PC-9 (cell line): ENCODE measurements around the gene SEZ6L. TPM values are rescaled to one million over a fixed set of nuclear protein-coding genes. Genes with fewer than 3 reads are reported as not detected.

Experiments
- BruUV-seq: library from RNA; stranded (reverse); fragments of 400-500 nt; replicated peaks from 2 replicates; lab custom pipeline; 2021; lab: Mats Ljungman, UMichigan
- CTCF ChIA-PET: fragments of 300-600 bp; sonication (Branson Sonifier 250); formaldehyde crosslinking; loops from one replicate; lab custom pipeline; 2022; ENCODE audit warnings: antibody characterized with exemption; lab: Charles Lee
- POLR2A ChIA-PET: fragments of 300-600 bp; sonication (Branson Sonifier 250); formaldehyde crosslinking; loops from one replicate; lab custom pipeline; 2022; ENCODE audit warnings: antibody characterized with exemption; ENCODE audit not compliant: unreplicated experiment; lab: Charles Lee
- DNase-seq, 2 experiments: peaks; one replicate each; pipeline versions ENCODE4 v3.0.0 to v3.0.0-alpha.2; 2015 to 2022; ENCODE audit warnings: mixed read lengths in 1 of 2
- H2AFZ ChIP-seq: fragments of 200-600 bp; sonication (generic); 2 replicates; pipeline ENCODE4 v1.8.1; 2017; ENCODE audit warnings: antibody characterized with exemption
- H3F3A ChIP-seq: fragments of 200-600 bp; sonication (generic); 2 replicates; pipeline ENCODE4 v1.8.1; 2017; ENCODE audit warnings: antibody characterized with exemption, mild to moderate bottlenecking, low read depth; ENCODE audit not compliant: insufficient read depth
- H3K27ac ChIP-seq: fragments of 200-600 bp; sonication (generic); 2 replicates; pipeline ENCODE4 v1.6.1; 2016; ENCODE audit warnings: mixed run types
- H3K27me3 ChIP-seq: fragments of 200-600 bp; sonication (generic); 2 replicates; pipeline ENCODE4 v1.6.1; 2016; ENCODE audit warnings: low read depth, mixed run types; ENCODE audit not compliant: insufficient read depth
- H3K36me3 ChIP-seq: fragments of 200-600 bp; sonication (generic); 2 replicates; pipeline ENCODE4 v1.6.1; 2016; ENCODE audit warnings: low read depth, mixed run types
- H3K4me1 ChIP-seq: fragments of 200-600 bp; sonication (generic); replicated peaks from 2 replicates; pipeline ENCODE4 v1.6.1; 2016; ENCODE audit warnings: mixed run types; ENCODE audit not compliant: insufficient read depth
- H3K4me2 ChIP-seq: fragments of 200-600 bp; sonication (generic); 2 replicates; pipeline ENCODE4 v1.6.1; 2017; ENCODE audit warnings: mixed run types
- H3K4me3 ChIP-seq: fragments of 200-600 bp; sonication (generic); 2 replicates; pipeline ENCODE4 v1.6.1; 2016; ENCODE audit warnings: mixed run types
- H3K79me2 ChIP-seq: fragments of 200-600 bp; sonication (generic); 2 replicates; pipeline ENCODE4 v1.6.1; 2017; ENCODE audit warnings: low read depth, mixed run types
- H3K9me2 ChIP-seq: fragments of 200-600 bp; sonication (generic); 2 replicates; pipeline ENCODE4 v1.8.1; 2017; ENCODE audit warnings: mild to moderate bottlenecking; ENCODE audit not compliant: insufficient read depth
- H3K9me3 ChIP-seq: fragments of 200-600 bp; sonication (generic); 2 replicates; pipeline ENCODE4 v1.8.1; 2016; ENCODE audit warnings: low read depth; ENCODE audit not compliant: insufficient read depth
- H4K20me1 ChIP-seq: fragments of 200-600 bp; sonication (generic); 2 replicates; pipeline ENCODE4 v1.8.1; 2017; ENCODE audit not compliant: insufficient read depth
- CTCF ChIP-seq: fragments of 200-600 bp; sonication (generic); conservative IDR thresholded peaks from 2 replicates; pipeline ENCODE4 v1.6.1; 2017; ENCODE audit warnings: mixed run types, antibody characterized with exemption, mild to moderate bottlenecking, moderate library complexity
- EZH2 ChIP-seq: fragments of 200-600 bp; sonication (generic); IDR thresholded peaks from 2 replicates; pipeline ENCODE4 v1.8.0; 2017; ENCODE audit warnings: antibody characterized with exemption, low read depth
- intact Hi-C: fragments of 100-400 bp; cut with micrococcal nuclease; formaldehyde crosslinking; loops from one replicate; pipeline ENCODE4 v1.10.0; 2022; ENCODE audit not compliant: unreplicated experiment
- total RNA-seq: library from RNA; stranded (reverse); gene quantifications from 2 replicates; pipeline ENCODE4 v1.2.3, GENCODE V29; 2021

SEZ6L gene
- total RNA-seq, 1 experiment from 2014 or later, result not detected

GRCh38 chr22:26127126-26127525 lies 42.1 kb upstream of the SEZ6L start:
- Histone ChIP-seq H3K79me2 (no peaks in the 10 kb centered on the region), H3K9me3 (no peaks in the 10 kb centered on the region), H3K27ac (no peak overlapping the region), H3K4me1 (no peaks in the 10 kb centered on the region), H3F3A (no peaks in the 10 kb centered on the region), H2AFZ (no peak overlapping the region), H3K36me3 (no peaks in the 10 kb centered on the region), H3K9me2 (no peaks in the 10 kb centered on the region), H3K27me3 (peaks cover 47% of the 10 kb centered on the region), H3K4me3 (no peak overlapping the region), H4K20me1 (no peaks in the 10 kb centered on the region), H3K4me2 (no peak overlapping the region)
- BruUV-seq, result no TSS peak
- TF ChIP-seq CTCF (no peak), EZH2 (no peak)
- no peak for DNase-seq
- intact Hi-C loops, result no loop called here
- ChIA-PET POLR2A (no interaction called here), CTCF (no interaction called here)

GRCh38 chr22:26127556-26127955 lies 41.7 kb upstream of the SEZ6L start:
- Histone ChIP-seq H3F3A (no peaks in the 10 kb centered on the region), H3K4me1 (no peaks in the 10 kb centered on the region), H3K4me3 (no peak overlapping the region), H3K79me2 (no peaks in the 10 kb centered on the region), H2AFZ (no peak overlapping the region), H3K9me2 (no peaks in the 10 kb centered on the region), H3K27ac (no peak overlapping the region), H3K4me2 (no peak overlapping the region), H4K20me1 (no peaks in the 10 kb centered on the region), H3K9me3 (no peaks in the 10 kb centered on the region), H3K27me3 (peaks cover 43% of the 10 kb centered on the region), H3K36me3 (no peaks in the 10 kb centered on the region)
- intact Hi-C loops, result no loop called here
- no TSS peak for BruUV-seq
- DNase-seq, result no peak
- ChIA-PET POLR2A (no interaction called here), CTCF (no interaction called here)
- TF ChIP-seq CTCF (no peak), EZH2 (no peak)

- no peak overlapping the region for H2AFZ ChIP-seq
- H3K4me1 ChIP-seq, result no peaks in the 10 kb centered on the region
- ChIA-PET CTCF (no interaction called here), POLR2A (no interaction called here)
- no peaks in the 10 kb centered on the region for H3K9me2 ChIP-seq
- H3K9me3 ChIP-seq, result no peaks in the 10 kb centered on the region
- H3F3A ChIP-seq, result no peaks in the 10 kb centered on the region
- no peak overlapping the region for H3K4me2 ChIP-seq
- H3K27ac ChIP-seq, result no peak overlapping the region
- no peaks in the 10 kb centered on the region for H3K79me2 ChIP-seq
- H4K20me1 ChIP-seq, result no peaks in the 10 kb centered on the region
- no TSS peak for BruUV-seq
- intact Hi-C loops, result no loop called here
- H3K27me3 ChIP-seq, result peaks cover 33% of the 10 kb centered on the region
- H3K36me3 ChIP-seq, result no peaks in the 10 kb centered on the region
- no peak overlapping the region for H3K4me3 ChIP-seq
- TF ChIP-seq CTCF, result no peak
- no peak for TF ChIP-seq EZH2
- DNase-seq, result no peak
Observed at GRCh38 chr22:26131589-26132154, 37.6 kb upstream of the SEZ6L start.
